ENCODE measurements around the gene LRRC59. TPM values are rescaled to one million over a fixed set of nuclear protein-coding genes. Genes with fewer than 3 reads are reported as not detected.

Gene LRRC59
- total and polyA plus RNA-seq, 4 donors = 21.4 to 136 (median 75.6) TPM

DNA sequence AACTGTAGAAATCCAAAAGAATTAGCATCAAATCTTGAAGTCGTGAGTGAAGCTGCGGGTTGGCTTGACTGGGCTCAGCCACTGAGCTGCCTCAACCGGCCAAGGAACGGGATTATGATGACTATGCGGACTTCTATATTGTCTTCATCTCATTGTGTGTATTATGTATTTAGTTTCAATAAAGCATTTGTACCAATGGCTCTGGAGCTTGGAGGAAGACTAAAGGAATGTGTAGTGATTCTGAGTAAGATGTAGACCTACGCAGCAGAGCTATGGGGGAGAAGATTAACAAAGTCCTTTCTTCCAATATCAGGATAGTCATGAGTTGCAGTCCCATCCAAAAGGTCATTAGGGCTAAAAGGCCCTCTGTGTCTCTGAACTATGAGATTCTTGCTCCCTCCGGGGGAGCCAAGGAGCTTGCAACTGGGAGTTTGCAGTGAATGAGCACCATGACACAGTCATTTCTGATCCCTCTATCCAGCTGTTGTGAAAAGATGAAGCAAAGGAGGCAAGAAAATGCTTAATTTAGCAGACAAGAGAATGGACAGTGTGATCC is 16.0 kb downstream of the LRRC59 start:
- 96% methylated on average over 7 of the region's 7 CpGs for WGBS
- TF ChIP-seq HNF4G (IDR thresholded peaks at IDR 0.05) (no peak), HNF4A (conservative IDR thresholded peaks at IDR 0.05) (no peak), GABPA (IDR thresholded peaks at IDR 0.05 in 1 of 2, conservative IDR thresholded peaks at IDR 0.05 in 1 of 2) (no peak), SP1 (IDR thresholded peaks at IDR 0.05) (no peak), RXRA (IDR thresholded peaks at IDR 0.05) (no peak), RAD21 (IDR thresholded peaks at IDR 0.05) (no peak), JUND (IDR thresholded peaks at IDR 0.05) (no peak), FOXA2 (IDR thresholded peaks at IDR 0.05) (no peak), TAF1 (conservative IDR thresholded peaks at IDR 0.05) (no peak), YY1 (IDR thresholded peaks at IDR 0.05) (no peak), NR2F2 (IDR thresholded peaks at IDR 0.05) (no peak), FOXA1 (IDR thresholded peaks at IDR 0.05) (no peak)
- TF ChIP-seq, protein P1, sequence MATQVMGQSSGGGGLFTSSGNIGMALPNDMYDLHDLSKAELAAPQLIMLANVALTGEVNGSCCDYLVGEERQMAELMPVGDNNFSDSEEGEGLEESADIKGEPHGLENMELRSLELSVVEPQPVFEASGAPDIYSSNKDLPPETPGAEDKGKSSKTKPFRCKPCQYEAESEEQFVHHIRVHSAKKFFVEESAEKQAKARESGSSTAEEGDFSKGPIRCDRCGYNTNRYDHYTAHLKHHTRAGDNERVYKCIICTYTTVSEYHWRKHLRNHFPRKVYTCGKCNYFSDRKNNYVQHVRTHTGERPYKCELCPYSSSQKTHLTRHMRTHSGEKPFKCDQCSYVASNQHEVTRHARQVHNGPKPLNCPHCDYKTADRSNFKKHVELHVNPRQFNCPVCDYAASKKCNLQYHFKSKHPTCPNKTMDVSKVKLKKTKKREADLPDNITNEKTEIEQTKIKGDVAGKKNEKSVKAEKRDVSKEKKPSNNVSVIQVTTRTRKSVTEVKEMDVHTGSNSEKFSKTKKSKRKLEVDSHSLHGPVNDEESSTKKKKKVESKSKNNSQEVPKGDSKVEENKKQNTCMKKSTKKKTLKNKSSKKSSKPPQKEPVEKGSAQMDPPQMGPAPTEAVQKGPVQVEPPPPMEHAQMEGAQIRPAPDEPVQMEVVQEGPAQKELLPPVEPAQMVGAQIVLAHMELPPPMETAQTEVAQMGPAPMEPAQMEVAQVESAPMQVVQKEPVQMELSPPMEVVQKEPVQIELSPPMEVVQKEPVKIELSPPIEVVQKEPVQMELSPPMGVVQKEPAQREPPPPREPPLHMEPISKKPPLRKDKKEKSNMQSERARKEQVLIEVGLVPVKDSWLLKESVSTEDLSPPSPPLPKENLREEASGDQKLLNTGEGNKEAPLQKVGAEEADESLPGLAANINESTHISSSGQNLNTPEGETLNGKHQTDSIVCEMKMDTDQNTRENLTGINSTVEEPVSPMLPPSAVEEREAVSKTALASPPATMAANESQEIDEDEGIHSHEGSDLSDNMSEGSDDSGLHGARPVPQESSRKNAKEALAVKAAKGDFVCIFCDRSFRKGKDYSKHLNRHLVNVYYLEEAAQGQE (IDR thresholded peaks at IDR 0.05) = no peak
- TF ChIP-seq, protein P2, sequence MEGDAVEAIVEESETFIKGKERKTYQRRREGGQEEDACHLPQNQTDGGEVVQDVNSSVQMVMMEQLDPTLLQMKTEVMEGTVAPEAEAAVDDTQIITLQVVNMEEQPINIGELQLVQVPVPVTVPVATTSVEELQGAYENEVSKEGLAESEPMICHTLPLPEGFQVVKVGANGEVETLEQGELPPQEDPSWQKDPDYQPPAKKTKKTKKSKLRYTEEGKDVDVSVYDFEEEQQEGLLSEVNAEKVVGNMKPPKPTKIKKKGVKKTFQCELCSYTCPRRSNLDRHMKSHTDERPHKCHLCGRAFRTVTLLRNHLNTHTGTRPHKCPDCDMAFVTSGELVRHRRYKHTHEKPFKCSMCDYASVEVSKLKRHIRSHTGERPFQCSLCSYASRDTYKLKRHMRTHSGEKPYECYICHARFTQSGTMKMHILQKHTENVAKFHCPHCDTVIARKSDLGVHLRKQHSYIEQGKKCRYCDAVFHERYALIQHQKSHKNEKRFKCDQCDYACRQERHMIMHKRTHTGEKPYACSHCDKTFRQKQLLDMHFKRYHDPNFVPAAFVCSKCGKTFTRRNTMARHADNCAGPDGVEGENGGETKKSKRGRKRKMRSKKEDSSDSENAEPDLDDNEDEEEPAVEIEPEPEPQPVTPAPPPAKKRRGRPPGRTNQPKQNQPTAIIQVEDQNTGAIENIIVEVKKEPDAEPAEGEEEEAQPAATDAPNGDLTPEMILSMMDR (IDR thresholded peaks at IDR 0.05; ENCODE audit: low read depth, low read length, missing input control) = no peak
- TF ChIP-seq, protein P3, sequence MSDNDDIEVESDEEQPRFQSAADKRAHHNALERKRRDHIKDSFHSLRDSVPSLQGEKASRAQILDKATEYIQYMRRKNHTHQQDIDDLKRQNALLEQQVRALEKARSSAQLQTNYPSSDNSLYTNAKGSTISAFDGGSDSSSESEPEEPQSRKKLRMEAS (IDR thresholded peaks at IDR 0.05) = no peak
- TF ChIP-seq, protein P4, sequence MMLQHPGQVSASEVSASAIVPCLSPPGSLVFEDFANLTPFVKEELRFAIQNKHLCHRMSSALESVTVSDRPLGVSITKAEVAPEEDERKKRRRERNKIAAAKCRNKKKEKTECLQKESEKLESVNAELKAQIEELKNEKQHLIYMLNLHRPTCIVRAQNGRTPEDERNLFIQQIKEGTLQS (IDR thresholded peaks at IDR 0.05) = no peak
- TF ChIP-seq, protein P5, sequence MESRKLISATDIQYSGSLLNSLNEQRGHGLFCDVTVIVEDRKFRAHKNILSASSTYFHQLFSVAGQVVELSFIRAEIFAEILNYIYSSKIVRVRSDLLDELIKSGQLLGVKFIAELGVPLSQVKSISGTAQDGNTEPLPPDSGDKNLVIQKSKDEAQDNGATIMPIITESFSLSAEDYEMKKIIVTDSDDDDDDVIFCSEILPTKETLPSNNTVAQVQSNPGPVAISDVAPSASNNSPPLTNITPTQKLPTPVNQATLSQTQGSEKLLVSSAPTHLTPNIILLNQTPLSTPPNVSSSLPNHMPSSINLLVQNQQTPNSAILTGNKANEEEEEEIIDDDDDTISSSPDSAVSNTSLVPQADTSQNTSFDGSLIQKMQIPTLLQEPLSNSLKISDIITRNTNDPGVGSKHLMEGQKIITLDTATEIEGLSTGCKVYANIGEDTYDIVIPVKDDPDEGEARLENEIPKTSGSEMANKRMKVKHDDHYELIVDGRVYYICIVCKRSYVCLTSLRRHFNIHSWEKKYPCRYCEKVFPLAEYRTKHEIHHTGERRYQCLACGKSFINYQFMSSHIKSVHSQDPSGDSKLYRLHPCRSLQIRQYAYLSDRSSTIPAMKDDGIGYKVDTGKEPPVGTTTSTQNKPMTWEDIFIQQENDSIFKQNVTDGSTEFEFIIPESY (IDR thresholded peaks at IDR 0.05) = no peak
- Histone ChIP-seq H3K4me1 (ENCODE audit: control insufficient read depth in 4 of 4, insufficient read depth in 4 of 4, low read length in 3 of 4) (no peaks in the 10 kb centered on the region), H3K9me3 (ENCODE audit: control insufficient read depth in 4 of 4, low read length in 3 of 4) (no peaks in the 10 kb centered on the region), H3K4me3 (ENCODE audit: low read depth in 1 of 3, low read length in 3 of 3) (no peak overlapping the region), H3K27me3 (ENCODE audit: control insufficient read depth in 4 of 4, insufficient read depth in 4 of 4, low read length in 3 of 4) (no peaks in the 10 kb centered on the region), H3K36me3 (ENCODE audit: control insufficient read depth in 4 of 4, insufficient read depth in 3 of 4, low read depth in 1 of 4, low read length in 3 of 4) (peaks cover 14 to 57% (median 45%) of the 10 kb centered on the region in 4 donors), H3K9ac (ENCODE audit: low read depth in 1 of 2, low read length in 2 of 2) (no peak overlapping the region), H3K27ac (ENCODE audit: low read depth in 1 of 2, low read length in 2 of 2) (no peak overlapping the region)
- DNase-seq (ENCODE audit: low spot score) = no peak

Data from liver (tissue), 9 donors.